HCT116 (cell line): ENCODE data around the gene CDH4. TPM values are rescaled to one million over a fixed set of nuclear protein-coding genes. Genes with fewer than 3 reads are reported as not detected.
A peak's percentile ranks its signal among the peaks of the same experiment; 100 is the strongest.

ENCODE experiments used
- ATAC-seq: fragments of 200-7000 bp; cut with Tn5 transposase; 2 replicates; pipeline ENCODE4 v1.9.1; 2020; ENCODE audit warnings: mild to moderate bottlenecking, moderate library complexity
- BruUV-seq: library from RNA; stranded (reverse); fragments of 400-500 nt; replicated peaks from 2 replicates; lab custom pipeline; 2021; lab: Mats Ljungman, UMichigan
- CTCF ChIA-PET: fragments of 300-600 bp; sonication (Branson Sonifier 250); formaldehyde crosslinking; loops from one replicate; lab custom pipeline; 2021; ENCODE audit warnings: antibody characterized with exemption; lab: Charles Lee
- POLR2A ChIA-PET: fragments of 300-600, 350-600 bp; sonication (Branson Sonifier 250); formaldehyde crosslinking; loops from one replicate; lab custom pipeline; 2021; ENCODE audit warnings: antibody characterized with exemption; lab: Charles Lee
- RAD21 ChIA-PET, 2 experiments: fragments of 300-600 bp; sonication (Branson Sonifier 250); formaldehyde crosslinking; loops; one replicate each; lab custom pipeline; 2023; ENCODE audit warnings: low total read pairs in 2 of 2; ENCODE audit not compliant: uncharacterized antibody in 2 of 2, unreplicated experiment in 2 of 2, low non-redundant PET in 1 of 2; lab: Charles Lee
- DNase-seq: peaks from one replicate; pipeline ENCODE4 v3.0.0-alpha.2; 2010; ENCODE audit warnings: low read depth, low spot score
- H2AFZ ChIP-seq: fragments of 200-600 bp; shearing (Covaris generic), sonication (generic); 2 replicates; pipeline ENCODE4 v1.6.1; 2017; ENCODE audit warnings: low read depth, mixed run types, mixed read lengths, antibody characterized with exemption, low read length; ENCODE audit not compliant: poor library complexity, severe bottlenecking
- H3K27ac ChIP-seq: 2 replicates; pipeline ENCODE4 v1.5.1; 2012; ENCODE audit warnings: low read depth, low read length
- H3K27me3 ChIP-seq: fragments of 200-600 bp; sonication (generic); 2 replicates; pipeline ENCODE4 v1.6.1; 2016; ENCODE audit warnings: mixed run types, low read length, mixed read lengths; ENCODE audit not compliant: insufficient read depth
- H3K36me3 ChIP-seq, 2 experiments: fragments of 200-500 bp in 1 of 2; fragments of 200-600 bp in 1 of 2; sonication (Bioruptor generic) in 1 of 2; sonication (generic) in 1 of 2; 2 replicates each; pipeline versions ENCODE4 v1.5.1 to v1.6.1; 2014 to 2016; ENCODE audit warnings: low read length in 2 of 2, inconsistent platforms in 1 of 2, mixed read lengths in 1 of 2, mixed run types in 1 of 2; ENCODE audit not compliant: insufficient read depth in 2 of 2, control insufficient read depth in 1 of 2
- H3K4me1 ChIP-seq, 2 experiments: fragments of 200-600 bp in 1 of 2; sonication (generic) in 1 of 2; 2 replicates each; pipeline versions ENCODE4 v1.5.1 to v1.6.1; 2012 to 2017; ENCODE audit warnings: low read length in 2 of 2, inconsistent platforms in 1 of 2, mild to moderate bottlenecking in 1 of 2, mixed read lengths in 1 of 2, mixed run types in 1 of 2, moderate library complexity in 1 of 2; ENCODE audit not compliant: insufficient read depth in 2 of 2, control insufficient read depth in 1 of 2
- H3K4me2 ChIP-seq: fragments of 200-600 bp; sonication (generic); 2 replicates; pipeline ENCODE4 v1.6.1; 2017; ENCODE audit warnings: mixed run types, low read length, mixed read lengths
- H3K4me3 ChIP-seq, 2 experiments: fragments of 200-600 bp in 1 of 2; sonication (generic) in 1 of 2; replicated peaks in 1 of 2; 2 replicates each; pipeline ENCODE4 v1.5.1; 2011 to 2016; ENCODE audit warnings: low read length in 2 of 2, control low read depth in 1 of 2, low read depth in 1 of 2, mild to moderate bottlenecking in 1 of 2, mixed read lengths in 1 of 2, mixed run types in 1 of 2
- H3K79me2 ChIP-seq: fragments of 200-600 bp; sonication (generic); 2 replicates; pipeline ENCODE4 v1.6.1; 2017; ENCODE audit warnings: mild to moderate bottlenecking, mixed run types, low read length, moderate library complexity, mixed read lengths; ENCODE audit not compliant: insufficient read depth
- H3K9ac ChIP-seq: fragments of 200-600 bp; sonication (generic); 2 replicates; pipeline ENCODE4 v1.6.1; 2016; ENCODE audit warnings: low read length, mixed read lengths
- H3K9me2 ChIP-seq: fragments of 200-600 bp; sonication (generic), shearing (Covaris generic); 2 replicates; pipeline ENCODE4 v1.6.1; 2017; ENCODE audit warnings: mixed run types, mild to moderate bottlenecking, moderate library complexity; ENCODE audit not compliant: insufficient read depth
- H3K9me3 ChIP-seq, 2 experiments: fragments of 200-500 bp in 1 of 2; fragments of 200-600 bp in 1 of 2; sonication (Bioruptor generic) in 1 of 2; sonication (generic) in 1 of 2; 2 replicates each; pipeline ENCODE4 v1.6.1; 2014 to 2017; ENCODE audit warnings: low read length in 2 of 2, mixed read lengths in 2 of 2, inconsistent platforms in 1 of 2, low read depth in 1 of 2, mild to moderate bottlenecking in 1 of 2, mixed run types in 1 of 2, moderate library complexity in 1 of 2; ENCODE audit not compliant: control insufficient read depth in 1 of 2, insufficient read depth in 1 of 2
- H4K20me1 ChIP-seq: fragments of 200-600 bp; sonication (generic), shearing (Covaris generic); 2 replicates; pipeline ENCODE4 v1.6.1; 2017; ENCODE audit warnings: mixed run types, mild to moderate bottlenecking, moderate library complexity; ENCODE audit not compliant: insufficient read depth
- CEBPB ChIP-seq: IDR thresholded peaks from 2 replicates; pipeline ENCODE4 v1.6.1; 2012; ENCODE audit warnings: low read depth
- CTCF ChIP-seq, 3 experiments: fragments of 200-600 bp in 1 of 3; sonication (generic) in 1 of 3; IDR thresholded peaks in 2 of 3; conservative IDR thresholded peaks in 1 of 3; 2 replicates each; pipeline ENCODE4 v1.5.1; 2012 to 2017; ENCODE audit warnings: low read depth in 2 of 3, low read length in 2 of 3, antibody characterized with exemption in 1 of 3, borderline replicate concordance in 1 of 3, control low read depth in 1 of 3, mild to moderate bottlenecking in 1 of 3, mixed read lengths in 1 of 3, mixed run types in 1 of 3, moderate library complexity in 1 of 3; ENCODE audit not compliant: insufficient read depth in 1 of 3
- ELF1 ChIP-seq: IDR thresholded peaks from 2 replicates; pipeline ENCODE4 v1.6.1; 2012; ENCODE audit warnings: low read depth, borderline replicate concordance
- EZH2 ChIP-seq: fragments of 200-600 bp; sonication (generic); IDR thresholded peaks from 2 replicates; pipeline ENCODE4 v1.6.1; 2017; ENCODE audit warnings: antibody characterized with exemption, mixed run types
- JUND ChIP-seq: IDR thresholded peaks from 2 replicates; pipeline ENCODE4 v1.6.1; 2012
- MAX ChIP-seq: IDR thresholded peaks from 2 replicates; pipeline ENCODE4 v1.6.1; 2012
- RAD21 ChIP-seq: IDR thresholded peaks from 2 replicates; pipeline ENCODE4 v1.6.1; 2012; ENCODE audit warnings: low read depth, mild to moderate bottlenecking
- SIN3A ChIP-seq: IDR thresholded peaks from 2 replicates; pipeline ENCODE4 v1.6.1; 2012; ENCODE audit warnings: low read depth
- SP1 ChIP-seq: IDR thresholded peaks from 2 replicates; pipeline ENCODE4 v1.6.1; 2012; ENCODE audit warnings: low read depth
- SRF ChIP-seq: IDR thresholded peaks from 2 replicates; pipeline ENCODE4 v1.6.1; 2012; ENCODE audit warnings: low read depth
- YY1 ChIP-seq: IDR thresholded peaks from 2 replicates; pipeline ENCODE4 v1.6.1; 2011; ENCODE audit warnings: low read length, low read depth, moderate library complexity, mild to moderate bottlenecking; ENCODE audit not compliant: insufficient replicate concordance; ENCODE audit errors: extremely low read depth
- ZFX ChIP-seq: fragments of 450-650 bp; IDR thresholded peaks from 2 replicates; pipeline ENCODE4 v1.6.1; 2017
- ZNF274 ChIP-seq: fragments of 200-500 bp; sonication (Bioruptor generic); IDR thresholded peaks from 2 replicates; pipeline ENCODE4 v1.6.1; 2014; ENCODE audit warnings: mild to moderate bottlenecking, low read depth, low read length, inconsistent platforms
- intact Hi-C: fragments of 100-400 bp; cut with micrococcal nuclease; formaldehyde crosslinking; loops from 2 replicates; pipeline ENCODE4 v1.10.0; 2022
- total RNA-seq: library from RNA; stranded (reverse); gene quantifications from one replicate; pipeline ENCODE4 v1.2.1, GENCODE V29; 2021; ENCODE audit not compliant: unreplicated experiment
- TF ChIP-seq, protein P1 (sequence below): IDR thresholded peaks from 2 replicates; pipeline ENCODE4 v1.6.1; 2012

The CDH4 gene
- total RNA-seq, 1 experiment from 2014 or later = not detected

DNA sequence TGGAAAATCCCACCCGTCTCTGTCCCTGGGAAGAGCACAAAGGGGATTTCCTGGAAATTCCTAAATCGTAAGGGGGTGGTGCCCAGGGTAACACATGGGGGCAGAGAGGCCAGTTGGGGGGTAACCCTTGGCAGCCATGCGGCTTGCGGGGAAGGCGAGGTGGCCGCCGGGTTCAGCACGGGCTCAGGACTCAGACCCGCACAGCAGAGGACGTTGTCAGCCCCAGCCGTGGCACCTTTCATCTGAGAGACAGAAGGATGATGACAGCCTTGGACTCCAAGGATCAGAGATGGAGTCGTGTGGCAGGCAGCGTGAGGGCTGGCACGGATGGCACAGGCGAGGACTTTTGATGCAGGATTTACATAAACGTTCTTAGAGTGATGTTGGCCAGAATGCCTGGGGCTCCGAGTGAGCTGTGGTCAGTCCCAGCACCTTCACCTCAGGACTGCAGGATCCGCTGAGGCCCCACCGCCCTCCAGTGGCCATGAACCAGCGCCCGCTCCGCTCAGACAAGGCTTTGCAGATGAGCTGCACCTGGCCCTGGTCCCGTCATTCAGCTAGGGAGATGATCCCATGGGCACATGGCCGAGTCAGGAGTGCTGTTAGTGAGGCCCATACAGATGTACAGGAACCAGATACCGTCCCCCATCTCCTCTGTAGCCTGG, 623.3 kb downstream of the CDH4 start:
- Histone ChIP-seq H3K79me2 (no peaks in the 10 kb centered on the region), H4K20me1 (no peaks in the 10 kb centered on the region), H3K9me3 (no peaks in the 10 kb centered on the region), H3K9ac (no peak overlapping the region), H3K9me2 (no peaks in the 10 kb centered on the region), H3K36me3 (no peaks in the 10 kb centered on the region), H3K4me3 (no peak overlapping the region), H2AFZ (no peak overlapping the region), H3K4me1 (no peaks in the 10 kb centered on the region), H3K27me3 (no peaks in the 10 kb centered on the region; the same call in 1 of the 2 replicates), H3K4me2 (no peak overlapping the region), H3K27ac (no peak overlapping the region)
- DNase-seq = no peak
- POLR2A ChIA-PET = no interaction called here
- no peak; the same call in 1 of the 2 replicates for ATAC-seq
- intact Hi-C loops = no loop called here
- RAD21 ChIA-PET = no interaction called here
- TF ChIP-seq SIN3A (no peak), CTCF (IDR thresholded peaks at IDR 0.05 in 2 of 3, conservative IDR thresholded peaks at IDR 0.05 in 1 of 3; ENCODE audit: borderline replicate concordance in 1 of 3, insufficient read depth in 1 of 3, low read depth in 2 of 3, low read length in 2 of 3) (peak in 1 of 3 experiments; percentile 11; a peak in 1 of 6 replicates), CEBPB (no peak), RAD21 (0 out of 2 replicates have a peak, but pooled peaks have one; percentile 5), JUND (no peak)
- BruUV-seq = no TSS peak
- CTCF ChIA-PET = interaction anchor here (1.1 to 1.8 kb wide), 4 partner anchors 11 to 1818 kb away, joined by 3 to 7 read pairs (median 4); no protein-coding TSS in a partner anchor

DNA sequence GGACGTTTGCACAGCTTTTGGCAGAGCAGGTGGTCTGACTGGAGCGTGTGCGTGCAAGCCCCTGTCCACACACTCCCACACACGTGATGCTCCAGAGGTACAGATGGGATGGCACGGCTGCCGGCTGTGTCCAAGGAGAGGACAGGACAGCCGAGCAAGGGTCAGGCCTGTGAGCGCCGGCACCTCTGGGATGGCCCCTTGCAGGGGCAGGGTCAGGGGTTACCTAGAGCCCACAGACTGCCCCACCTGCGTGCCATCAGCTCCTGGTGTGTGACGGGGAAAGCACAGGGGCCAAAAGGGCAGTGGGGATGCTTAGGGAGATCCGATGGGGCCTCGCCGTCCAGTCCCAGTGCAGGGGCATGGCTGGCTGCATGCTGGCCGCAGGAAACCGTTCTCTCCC, 623.9 kb downstream of the CDH4 start:
- ATAC-seq = no peak
- CTCF ChIA-PET = interaction anchor here (1.1 to 1.8 kb wide), 3 partner anchors 20 to 1819 kb away, joined by 3 to 7 read pairs (median 3); no protein-coding TSS in a partner anchor
- H3K9ac ChIP-seq = no peak overlapping the region
- POLR2A ChIA-PET = no interaction called here
- H3K4me1 ChIP-seq = no peaks in the 10 kb centered on the region
- no peak overlapping the region for H3K4me2 ChIP-seq
- no TSS peak for BruUV-seq
- H3K9me2 ChIP-seq = no peaks in the 10 kb centered on the region
- no peaks in the 10 kb centered on the region for H4K20me1 ChIP-seq
- no peak overlapping the region for H3K4me3 ChIP-seq
- intact Hi-C loops = no loop called here
- H3K27ac ChIP-seq = no peak overlapping the region
- no peak overlapping the region for H2AFZ ChIP-seq
- H3K36me3 ChIP-seq = no peaks in the 10 kb centered on the region
- no peak for TF ChIP-seq SRF
- no peak for TF ChIP-seq SP1
- no peak for TF ChIP-seq YY1
- TF ChIP-seq, protein P1, sequence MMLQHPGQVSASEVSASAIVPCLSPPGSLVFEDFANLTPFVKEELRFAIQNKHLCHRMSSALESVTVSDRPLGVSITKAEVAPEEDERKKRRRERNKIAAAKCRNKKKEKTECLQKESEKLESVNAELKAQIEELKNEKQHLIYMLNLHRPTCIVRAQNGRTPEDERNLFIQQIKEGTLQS = no peak
- no peak for TF ChIP-seq ELF1
- no peak for TF ChIP-seq MAX
- no peak for TF ChIP-seq ZFX
- TF ChIP-seq ZNF274 = no peak
- TF ChIP-seq EZH2 = no peak
- no peak for TF ChIP-seq RAD21
- no peak for TF ChIP-seq CEBPB
- RAD21 ChIA-PET = no interaction called here
- no peaks in the 10 kb centered on the region for H3K9me3 ChIP-seq
- H3K27me3 ChIP-seq = no peaks in the 10 kb centered on the region; the same call in 1 of the 2 replicates
- DNase-seq = no peak
- H3K79me2 ChIP-seq = no peaks in the 10 kb centered on the region
